ENCODE results near the gene CBARP. TPM values are rescaled to one million over a fixed set of nuclear protein-coding genes. Genes with fewer than 3 reads are reported as not detected.

Gene CBARP
- total and polyA plus RNA-seq, 11 donors: 0.60 to 2.2 (median 1.6) TPM

DNA sequence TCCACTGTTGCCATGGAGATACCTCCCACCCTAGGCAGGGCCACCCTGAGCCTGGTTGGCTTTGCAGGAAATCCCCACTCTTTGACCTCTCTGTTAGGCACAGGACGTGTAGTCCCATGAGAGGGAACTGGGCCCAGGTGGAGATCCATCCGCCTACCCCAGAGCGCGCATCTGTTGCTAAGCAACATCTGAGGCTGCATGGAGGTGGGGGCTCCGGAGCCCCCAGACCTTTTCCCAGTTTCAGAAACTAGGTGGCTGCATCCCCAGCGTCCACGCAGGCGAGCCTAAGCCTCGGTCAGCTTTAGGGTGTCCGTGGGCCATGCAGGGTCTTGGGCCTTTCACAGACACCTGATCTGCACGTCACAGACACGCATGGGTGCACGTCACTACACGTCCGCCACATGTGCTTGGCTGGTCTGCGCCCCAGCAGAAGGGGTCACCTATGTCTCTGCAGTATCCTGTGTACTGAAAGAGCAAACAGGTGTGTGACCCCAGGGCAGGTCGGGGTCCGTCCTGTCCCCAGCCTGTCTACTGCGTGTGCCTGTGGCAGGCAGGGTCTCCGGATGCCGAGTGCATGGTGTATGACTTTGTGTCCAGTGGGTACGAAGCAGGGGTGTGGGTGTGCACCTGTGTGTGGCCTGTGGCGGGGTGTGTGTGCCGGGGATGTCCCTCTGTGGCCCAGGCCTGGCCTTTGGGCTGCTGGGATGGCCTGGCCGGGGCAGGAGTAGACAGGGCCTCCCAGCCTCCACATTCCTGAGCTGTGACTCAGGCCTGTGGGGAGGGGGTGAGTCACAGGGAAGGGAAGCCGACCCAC, 27.2 kb upstream of the CBARP start:
- H3K9me3 ChIP-seq: no peaks in the 10 kb centered on the region
- H3K27me3 ChIP-seq: no peaks in the 10 kb centered on the region
- peaks cover 10 to 73% (median 65%) of the 10 kb centered on the region in 12 donors for H3K4me1 ChIP-seq
- intact Hi-C loops (cut with DNase I): no loop called here
- H3K4me3 ChIP-seq: peak overlapping the region in 6 of 12 donors; percentile 1 to 63 (median 56)
- TF ChIP-seq, protein P1, sequence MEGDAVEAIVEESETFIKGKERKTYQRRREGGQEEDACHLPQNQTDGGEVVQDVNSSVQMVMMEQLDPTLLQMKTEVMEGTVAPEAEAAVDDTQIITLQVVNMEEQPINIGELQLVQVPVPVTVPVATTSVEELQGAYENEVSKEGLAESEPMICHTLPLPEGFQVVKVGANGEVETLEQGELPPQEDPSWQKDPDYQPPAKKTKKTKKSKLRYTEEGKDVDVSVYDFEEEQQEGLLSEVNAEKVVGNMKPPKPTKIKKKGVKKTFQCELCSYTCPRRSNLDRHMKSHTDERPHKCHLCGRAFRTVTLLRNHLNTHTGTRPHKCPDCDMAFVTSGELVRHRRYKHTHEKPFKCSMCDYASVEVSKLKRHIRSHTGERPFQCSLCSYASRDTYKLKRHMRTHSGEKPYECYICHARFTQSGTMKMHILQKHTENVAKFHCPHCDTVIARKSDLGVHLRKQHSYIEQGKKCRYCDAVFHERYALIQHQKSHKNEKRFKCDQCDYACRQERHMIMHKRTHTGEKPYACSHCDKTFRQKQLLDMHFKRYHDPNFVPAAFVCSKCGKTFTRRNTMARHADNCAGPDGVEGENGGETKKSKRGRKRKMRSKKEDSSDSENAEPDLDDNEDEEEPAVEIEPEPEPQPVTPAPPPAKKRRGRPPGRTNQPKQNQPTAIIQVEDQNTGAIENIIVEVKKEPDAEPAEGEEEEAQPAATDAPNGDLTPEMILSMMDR (IDR thresholded peaks at IDR 0.05): no peak
- H3K36me3 ChIP-seq: peaks cover 0 to 2% (median 0%) of the 10 kb centered on the region in 9 donors
- WGBS, 4 donors: 67 to 73% (median 71%) methylated on average over 18 to 26 of the region's 26 CpGs
- ATAC-seq: peak in 2 of 4 donors; percentile 12 to 16
- DNase-seq: peak; percentile 75 to 87 (median 82)
- peak overlapping the region; percentile 43 to 96 (median 92) for H3K27ac ChIP-seq

DNA sequence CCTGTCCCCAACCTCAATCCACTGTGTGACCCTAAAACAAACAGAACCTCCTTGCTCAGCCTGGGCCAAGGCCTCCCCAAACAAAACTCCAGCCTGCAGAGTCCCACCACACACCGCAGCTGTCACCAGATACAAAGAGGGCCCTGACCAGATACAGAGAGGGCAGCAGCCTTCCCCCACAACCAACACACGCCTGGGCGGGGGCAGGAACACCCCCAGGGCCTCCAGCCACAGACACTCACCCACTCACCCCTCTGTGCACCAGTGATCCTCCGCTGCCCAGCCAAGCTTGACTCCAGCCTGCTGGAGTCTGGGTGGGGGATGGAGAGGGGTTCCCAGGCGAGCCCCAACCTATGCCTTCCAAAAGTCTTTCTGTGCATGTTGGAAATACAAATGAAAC, 25.4 kb upstream of the CBARP start:
- H3K27ac ChIP-seq: peak overlapping the region in 8 of 12 donors; percentile 24 to 100 (median 96)
- TF ChIP-seq, protein P1 (IDR thresholded peaks at IDR 0.05): no peak
- TF ChIP-seq POLR2A (IDR thresholded peaks at IDR 0.05): no peak
- 77 to 83% (median 80%) methylated on average over 5 of the region's 5 CpGs for WGBS, 4 donors
- peaks cover 0 to 8% (median 2%) of the 10 kb centered on the region in 9 donors for H3K36me3 ChIP-seq
- no peak overlapping the region for H3K4me3 ChIP-seq
- no peaks in the 10 kb centered on the region for H3K9me3 ChIP-seq
- H3K4me1 ChIP-seq: peaks cover 12 to 81% (median 74%) of the 10 kb centered on the region in 12 donors
- H3K27me3 ChIP-seq: no peaks in the 10 kb centered on the region
- ATAC-seq (no peak), DNase-seq (no peak)
- intact Hi-C loops (cut with DNase I): no loop called here

DNA sequence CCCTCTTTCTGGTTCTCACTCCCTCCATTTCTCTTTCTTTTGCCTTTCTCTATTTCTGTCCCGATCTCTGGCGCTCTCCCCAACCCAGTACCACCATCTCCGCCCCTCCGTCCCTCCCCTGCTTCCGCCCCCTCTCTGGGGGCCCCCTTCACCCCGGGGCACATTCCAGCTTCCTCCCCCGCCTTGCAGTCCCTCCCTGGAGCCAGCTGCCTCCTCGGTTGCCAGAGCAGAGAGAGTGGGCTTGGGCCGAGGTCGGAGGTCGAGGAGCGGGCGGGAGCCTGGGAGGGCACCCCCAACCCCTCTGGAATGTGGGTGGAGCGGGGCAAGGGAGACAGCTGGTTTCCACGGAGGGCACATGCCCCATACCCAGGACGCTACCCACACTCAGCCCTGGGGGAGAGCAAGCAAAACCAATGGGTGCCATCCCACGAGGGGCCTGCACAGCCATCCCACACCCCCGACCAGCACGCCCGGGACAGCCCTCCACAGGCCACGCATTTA, 24.9 kb upstream of the CBARP start:
- Histone ChIP-seq H3K9me3 (no peaks in the 10 kb centered on the region), H3K4me1 (peaks cover 15 to 81% (median 74%) of the 10 kb centered on the region in 12 donors), H3K36me3 (peaks cover 0 to 13% (median 7%) of the 10 kb centered on the region in 9 donors), H3K27me3 (no peaks in the 10 kb centered on the region), H3K4me3 (peak overlapping the region in 4 of 12 donors; percentile 71 to 82 (median 76)), H3K27ac (peak overlapping the region; percentile 64 to 100 (median 96))
- ATAC-seq: no peak
- intact Hi-C loops (cut with DNase I): no loop called here
- 64 to 69% (median 68%) methylated on average over 18 to 21 of the region's 21 CpGs for WGBS, 4 donors
- TF ChIP-seq, protein P1 (IDR thresholded peaks at IDR 0.05): no peak
- DNase-seq: no peak
